H1 (cell line): Measurements from ENCODE around the gene CCDC78. TPM values are rescaled to one million over a fixed set of nuclear protein-coding genes. Genes with fewer than 3 reads are reported as not detected.

ENCODE experiments used
- CTCF ChIA-PET: fragments of 300-600 bp; sonication (Branson Sonifier 250); formaldehyde crosslinking; loops from one replicate; lab custom pipeline; 2021; ENCODE audit not compliant: partially characterized antibody; lab: Charles Lee
- POLR2A ChIA-PET: fragments of 300-600 bp; sonication (Branson Sonifier 250); formaldehyde crosslinking; loops from one replicate; lab custom pipeline; 2021; ENCODE audit warnings: inconsistent platforms; ENCODE audit not compliant: partially characterized antibody; lab: Charles Lee
- DNase-seq, 2 experiments: peaks; one replicate each; pipeline versions ENCODE4 v3.0.0 to v3.0.0-alpha.2; 2010 to 2022; ENCODE audit warnings: low spot score in 2 of 2, low read depth in 1 of 2, mixed read lengths in 1 of 2
- FAIRE-seq: peaks from 2 replicates; lab custom pipeline; 2011; peaks lifted over from hg19 to GRCh38; lab: Jason Lieb, UNC
- H2AFZ ChIP-seq: 2 replicates; pipeline ENCODE4 v1.8.1; 2012; ENCODE audit warnings: low read length, inconsistent platforms
- H2AK5ac ChIP-seq: 2 replicates; pipeline ENCODE4 v1.6.1; 2013; ENCODE audit warnings: low read depth, low read length
- H2BK120ac ChIP-seq: replicated peaks from 2 replicates; pipeline ENCODE3; 2013; ENCODE audit warnings: low read depth, low read length, inconsistent platforms
- H2BK12ac ChIP-seq: 2 replicates; pipeline ENCODE4 v1.6.1; 2013; ENCODE audit warnings: low read depth, low read length
- H2BK15ac ChIP-seq: 2 replicates; pipeline ENCODE4 v1.6.1; 2013; ENCODE audit warnings: low read length
- H2BK20ac ChIP-seq: 2 replicates; pipeline ENCODE4 v1.6.1; 2013; ENCODE audit warnings: low read length
- H2BK5ac ChIP-seq: 2 replicates; pipeline ENCODE4 v1.6.1; 2013; ENCODE audit warnings: low read depth, low read length
- H3K14ac ChIP-seq: 2 replicates; pipeline ENCODE4 v1.6.1; 2013; ENCODE audit warnings: inconsistent platforms; ENCODE audit not compliant: insufficient read length
- H3K18ac ChIP-seq: 2 replicates; pipeline ENCODE4 v1.6.1; 2013; ENCODE audit warnings: low read length; ENCODE audit errors: extremely low read depth
- H3K23ac ChIP-seq: 2 replicates; pipeline ENCODE4 v1.6.1; 2013; ENCODE audit warnings: inconsistent platforms; ENCODE audit not compliant: insufficient read length
- H3K23me2 ChIP-seq: 2 replicates; pipeline ENCODE4 v1.6.1; 2013; ENCODE audit warnings: low read depth, low read length
- H3K27ac ChIP-seq: 2 replicates; pipeline ENCODE4 v1.6.1; 2011; ENCODE audit warnings: low read depth, low read length, inconsistent platforms
- H3K27me3 ChIP-seq, 4 experiments: replicated peaks in 1 of 4; 1 replicate in 1 of 4; 2 replicates in 3 of 4; pipeline versions ENCODE4 v1.6.1 to v1.8.1; 2011 to 2013; ENCODE audit warnings: low read length in 3 of 4, mild to moderate bottlenecking in 3 of 4, inconsistent platforms in 2 of 4, mixed read lengths in 2 of 4, moderate library complexity in 1 of 4; ENCODE audit not compliant: control insufficient read depth in 3 of 4, insufficient read depth in 3 of 4; ENCODE audit errors: extremely low read depth in 1 of 4
- H3K36me3 ChIP-seq, 4 experiments: 2 replicates each; pipeline versions ENCODE4 v1.6.1 to v1.8.1; 2011 to 2013; ENCODE audit warnings: mild to moderate bottlenecking in 4 of 4, low read length in 3 of 4, moderate library complexity in 2 of 4, control low read depth in 1 of 4, inconsistent platforms in 1 of 4; ENCODE audit not compliant: insufficient read depth in 4 of 4, control insufficient read depth in 2 of 4
- H3K4ac ChIP-seq: replicated peaks from 2 replicates; pipeline ENCODE3; 2013; ENCODE audit warnings: low read length, low read depth, mixed read lengths, inconsistent platforms; ENCODE audit not compliant: insufficient read length
- H3K4me1 ChIP-seq, 4 experiments: replicated peaks in 1 of 4; 1 replicate in 1 of 4; 2 replicates in 3 of 4; pipeline versions ENCODE4 v1.6.1 to v1.8.1; 2011 to 2013; ENCODE audit warnings: low read length in 3 of 4, inconsistent platforms in 2 of 4, mixed read lengths in 1 of 4; ENCODE audit not compliant: insufficient read depth in 4 of 4, control insufficient read depth in 3 of 4
- H3K4me2 ChIP-seq, 2 experiments: 2 replicates each; pipeline versions ENCODE4 v1.6.1 to v1.8.1; 2011 to 2013; ENCODE audit warnings: low read depth in 2 of 2, low read length in 2 of 2, control low read depth in 1 of 2, inconsistent platforms in 1 of 2, mild to moderate bottlenecking in 1 of 2; ENCODE audit not compliant: insufficient read depth in 1 of 2
- H3K4me3 ChIP-seq, 4 experiments: fragments of 200-600, 300-600 bp in 1 of 4; sonication (generic), shearing (Covaris generic), sonication (Bioruptor Twin) in 1 of 4; 2 replicates each; pipeline versions ENCODE4 v1.5.1 to v1.8.1; 2011 to 2016; ENCODE audit warnings: low read length in 4 of 4, low read depth in 3 of 4, control low read depth in 2 of 4, inconsistent platforms in 2 of 4, mild to moderate bottlenecking in 2 of 4, mixed read lengths in 1 of 4, moderate library complexity in 1 of 4; ENCODE audit not compliant: insufficient read depth in 2 of 4; ENCODE audit errors: extremely low read depth in 1 of 4
- H3K56ac ChIP-seq: replicated peaks from 2 replicates; pipeline ENCODE3; 2013; ENCODE audit warnings: low read depth, mild to moderate bottlenecking, mixed read lengths, low read length, inconsistent platforms; ENCODE audit not compliant: insufficient read length
- H3K79me1 ChIP-seq: 2 replicates; pipeline ENCODE4 v1.6.1; 2013; ENCODE audit warnings: low read depth, low read length, control low read depth
- H3K79me2 ChIP-seq, 2 experiments: 2 replicates each; pipeline versions ENCODE4 v1.6.1 to v1.8.1; 2012 to 2013; ENCODE audit warnings: low read length in 2 of 2, mild to moderate bottlenecking in 2 of 2, inconsistent platforms in 1 of 2; ENCODE audit not compliant: insufficient read depth in 2 of 2, control insufficient read depth in 1 of 2
- H3K9ac ChIP-seq, 4 experiments: replicated peaks in 1 of 4; 1 replicate in 1 of 4; 2 replicates in 3 of 4; pipeline versions ENCODE4 v1.6.1 to v1.8.1; 2011 to 2013; ENCODE audit warnings: low read depth in 3 of 4, low read length in 3 of 4, control low read depth in 2 of 4, mild to moderate bottlenecking in 2 of 4, moderate library complexity in 2 of 4, inconsistent platforms in 1 of 4; ENCODE audit errors: extremely low read depth in 1 of 4
- H3K9me3 ChIP-seq, 2 experiments: 2 replicates each; pipeline versions ENCODE4 v1.6.1 to v1.8.1; 2012 to 2013; ENCODE audit warnings: mild to moderate bottlenecking in 2 of 2, moderate library complexity in 2 of 2, control low read depth in 1 of 2, inconsistent platforms in 1 of 2, low read depth in 1 of 2, low read length in 1 of 2, mixed read lengths in 1 of 2; ENCODE audit not compliant: insufficient read depth in 2 of 2
- H4K20me1 ChIP-seq, 2 experiments: replicated peaks in 1 of 2; 2 replicates each; pipeline versions ENCODE3 to v1.8.1; 2011 to 2013; ENCODE audit warnings: inconsistent platforms in 2 of 2, low read length in 2 of 2, mild to moderate bottlenecking in 1 of 2; ENCODE audit not compliant: insufficient read depth in 2 of 2, control insufficient read depth in 1 of 2
- H4K5ac ChIP-seq: 2 replicates; pipeline ENCODE4 v1.6.1; 2013; ENCODE audit warnings: low read length, low read depth, mixed read lengths, inconsistent platforms; ENCODE audit not compliant: insufficient read length
- H4K8ac ChIP-seq: 2 replicates; pipeline ENCODE4 v1.8.0; 2013; ENCODE audit warnings: mild to moderate bottlenecking, moderate library complexity, low read length, inconsistent platforms; ENCODE audit not compliant: insufficient read depth; ENCODE audit errors: extremely low read depth
- H4K91ac ChIP-seq: replicated peaks from 2 replicates; pipeline ENCODE3; 2013; ENCODE audit warnings: low read length, mixed read lengths, inconsistent platforms; ENCODE audit not compliant: insufficient read length
- CHD1 ChIP-seq: IDR thresholded peaks from 2 replicates; pipeline ENCODE4 v1.6.1; 2012; ENCODE audit warnings: low read depth, low read length, improper control_type of control experiment
- CHD2 ChIP-seq: IDR thresholded peaks from 2 replicates; pipeline ENCODE4 v1.6.1; 2012; ENCODE audit warnings: low read length, improper control_type of control experiment
- EP300 ChIP-seq, 2 experiments: IDR thresholded peaks; 1 replicate in 1 of 2; 2 replicates in 1 of 2; pipeline ENCODE4 v1.6.1; 2011 to 2012; ENCODE audit warnings: low read depth in 2 of 2, low read length in 2 of 2, mild to moderate bottlenecking in 2 of 2, borderline replicate concordance in 1 of 2, inconsistent platforms in 1 of 2, moderate library complexity in 1 of 2
- EZH2 ChIP-seq: fragments of 200-600 bp; sonication (generic); IDR thresholded peaks from 2 replicates; pipeline ENCODE4 v1.7.1; 2012; ENCODE audit warnings: low read depth, mild to moderate bottlenecking, moderate library complexity, low read length, inconsistent platforms; ENCODE audit not compliant: severe bottlenecking
- FOSL1 ChIP-seq: IDR thresholded peaks from 2 replicates; pipeline ENCODE4 v1.6.1; 2011; ENCODE audit warnings: mild to moderate bottlenecking, low read depth, low read length, moderate library complexity; ENCODE audit not compliant: insufficient read depth
- GABPA ChIP-seq: IDR thresholded peaks from 2 replicates; pipeline ENCODE4 v1.6.1; 2011; ENCODE audit warnings: mild to moderate bottlenecking, low read length, moderate library complexity, borderline replicate concordance; ENCODE audit not compliant: insufficient read depth
- JUND ChIP-seq: IDR thresholded peaks from 2 replicates; pipeline ENCODE4 v1.6.1; 2011; ENCODE audit warnings: mild to moderate bottlenecking, improper control_type of control experiment, low read length
- WGBS, 2 experiments: shearing (Covaris generic) in 1 of 2; methylation state at CpG; one replicate each; pipeline versions ENCODE4 v1.1.6 to v1.1.7; 2013 to 2015; ENCODE audit warnings: low lambda C conversion rate in 2 of 2, mixed read lengths in 2 of 2, inconsistent platforms in 1 of 2, low coverage in 1 of 2, missing lambda C conversion rate in 1 of 2; ENCODE audit not compliant: insufficient replicate concordance in 2 of 2, insufficient coverage in 1 of 2, insufficient read length in 1 of 2; ENCODE audit errors: extremely low coverage in 1 of 2, missing lambda C conversion rate in 1 of 2; 5-methylcytosine and 5-hydroxymethylcytosine counted together
- polyA plus RNA-seq, 7 experiments: library from polyadenylated mRNA; depleted of rRNA in 3 of 7; stranded (reverse) in 5 of 7; unstranded in 2 of 7; fragments of >200 nt in 5 of 7; fragments of 200-250 nt in 2 of 7; gene quantifications; 1 replicate in 5 of 7; 2 replicates in 1 of 7; 4 replicates in 1 of 7; pipeline versions ENCODE4 v1.2.1 to v1.2.3, GENCODE V29; 2011 to 2013; ENCODE audit warnings: missing spikeins in 2 of 7, mixed read lengths in 2 of 7
- total RNA-seq: library from RNA; stranded (reverse); fragmentation: NEBNext Ultra II Directional; extraction: Animal tissue kit (Norgen Biotek cat#: 25700); gene quantifications from 2 replicates; pipeline ENCODE4 v1.2.1, GENCODE V29; 2021

The CCDC78 gene
- total and polyA plus RNA-seq, 2 of the 8 experiments (the other 6 are each of a cell fraction or from before 2014, with no cell fraction given): 7.1 to 8.5 TPM

DNA sequence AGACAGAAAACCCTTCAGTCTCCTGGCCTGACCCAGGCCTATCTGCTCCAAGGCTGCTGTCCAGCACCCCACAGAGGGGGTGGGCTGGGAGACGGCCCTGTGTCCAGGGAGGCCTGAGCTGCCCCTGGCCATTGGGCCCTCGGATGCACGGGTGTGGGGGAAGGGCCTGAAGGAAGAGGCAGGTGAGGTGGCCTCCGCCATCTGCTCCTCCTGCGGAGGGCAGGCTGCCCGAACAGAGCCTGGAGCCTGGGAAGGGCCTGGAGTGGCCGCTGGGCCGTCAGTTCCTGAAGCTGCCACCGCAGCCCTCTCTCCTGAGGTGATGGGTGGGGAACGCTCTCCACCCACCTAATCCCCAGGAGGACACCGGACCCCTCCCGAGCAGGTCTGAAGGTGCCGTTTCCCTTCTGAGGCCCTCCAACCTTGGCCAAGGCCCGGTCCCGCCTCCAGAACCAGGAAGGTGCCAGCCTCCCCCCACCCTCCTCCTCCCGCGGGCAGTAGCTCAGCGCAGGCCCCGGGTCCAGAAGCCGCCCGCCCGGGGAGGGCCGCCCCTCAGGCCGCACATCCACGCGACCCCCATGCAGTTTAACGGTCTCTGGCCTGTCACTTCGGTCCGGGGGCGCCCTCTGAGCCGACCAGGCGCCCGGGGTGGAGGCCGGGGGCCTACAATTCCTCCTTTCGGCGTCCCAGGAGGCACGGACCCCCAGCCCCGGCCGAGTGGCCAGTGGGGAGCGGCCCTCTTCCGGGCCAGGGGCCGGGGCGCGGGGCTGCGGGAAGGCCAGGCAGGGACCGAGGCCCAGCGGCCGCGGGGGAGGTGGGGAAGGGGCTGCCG is 21.5 kb downstream of the CCDC78 start:
- H3K9ac ChIP-seq: no peak overlapping the region
- POLR2A ChIA-PET: interaction anchor here (1.1 to 4.5 kb wide), 7 partner anchors 9 to 96 kb away, joined by 3 to 30 read pairs (median 5); partner anchors contain the start of genes ANTKMT, CCDC78, GNG13 and WDR24
- TF ChIP-seq CHD1 (no peak), EZH2 (peak; percentile 15), CHD2 (no peak), JUND (no peak), GABPA (0 out of 2 replicates have a peak, but pooled peaks have one; percentile 46), FOSL1 (no peak), EP300 (IDR thresholded peaks at IDR 0.05; ENCODE audit: borderline replicate concordance in 1 of 2, low read depth in 2 of 2, low read length in 2 of 2) (no peak)

More for the DNA sequence above, 21.5 kb downstream of the CCDC78 start:
- Histone ChIP-seq H3K56ac (no peak overlapping the region), H3K79me1 (no peaks in the 10 kb centered on the region), H3K27me3 (peaks cover 61 to 93% (median 85%) of the 10 kb centered on the region in 4 experiments), H4K8ac (no peak overlapping the region; the same call in 1 of the 2 replicates), H3K9me3 (no peaks in the 10 kb centered on the region), H2BK12ac (no peak overlapping the region), H4K91ac (no peak overlapping the region), H3K4ac (no peak overlapping the region), H2BK5ac (no peak overlapping the region), H3K27ac (no peak overlapping the region), H2BK120ac (no peak overlapping the region), H3K79me2 (no peaks in the 10 kb centered on the region), H3K4me1 (peaks cover 0 to 9% (median 3%) of the 10 kb centered on the region in 4 experiments; a peak in 4 of 7 replicates), H3K4me3 (peak overlapping the region in 3 of 4 experiments; percentile 17 to 56 (median 34); a peak in 3 of 8 replicates), H3K4me2 (peak overlapping the region; percentile 56 to 66; a peak in 3 of 4 replicates), H3K36me3 (no peaks in the 10 kb centered on the region), H3K23me2 (peaks cover 12% of the 10 kb centered on the region; the same call in 1 of the 2 replicates), H2AFZ (no peak overlapping the region), H3K23ac (no peak overlapping the region), H2AK5ac (no peak overlapping the region), H2BK20ac (no peak overlapping the region), H3K14ac (no peak overlapping the region), H4K5ac (no peak overlapping the region), H3K18ac (no peak overlapping the region), H4K20me1 (peaks cover 8 to 30% of the 10 kb centered on the region in 2 experiments), H2BK15ac (no peak overlapping the region)
- CTCF ChIA-PET: interaction anchor here (1.1 to 33.4 kb wide), 6 partner anchors 8 to 80 kb away, joined by 3 to 977 read pairs (median 4); partner anchors contain the start of genes ANTKMT, CCDC78, CIAO3 and HAGHL
- DNase-seq: peak in 1 of 2 experiments; percentile 58
- WGBS, 2 experiments: 41% methylated on average over 24 of the region's 50 CpGs; no CpG with 5 or more reads in 1 of the 2 experiments
- no peak for FAIRE-seq
